ENCODE data around the gene RBKS.

RBKS gene

GRCh38 chr2:27805180-27805579 is 85.0 kb downstream of the RBKS start:
- H3K27ac ChIP-seq (ENCODE audit: low read length) = no peak overlapping the region
- no peaks in the 10 kb centered on the region for H3K9me3 ChIP-seq (ENCODE audit: control insufficient read depth, low read depth, low read length)
- no peaks in the 10 kb centered on the region for H3K4me1 ChIP-seq (ENCODE audit: control insufficient read depth, low read depth, low read length)
- H3K9ac ChIP-seq (ENCODE audit: low read length) = no peak overlapping the region
- H3K4me3 ChIP-seq (ENCODE audit: low read length) = no peak overlapping the region
- H3K36me3 ChIP-seq (ENCODE audit: control insufficient read depth, low read depth, low read length) = no peaks in the 10 kb centered on the region
- no peaks in the 10 kb centered on the region for H3K27me3 ChIP-seq (ENCODE audit: control insufficient read depth, insufficient read depth, low read length)

DNA sequence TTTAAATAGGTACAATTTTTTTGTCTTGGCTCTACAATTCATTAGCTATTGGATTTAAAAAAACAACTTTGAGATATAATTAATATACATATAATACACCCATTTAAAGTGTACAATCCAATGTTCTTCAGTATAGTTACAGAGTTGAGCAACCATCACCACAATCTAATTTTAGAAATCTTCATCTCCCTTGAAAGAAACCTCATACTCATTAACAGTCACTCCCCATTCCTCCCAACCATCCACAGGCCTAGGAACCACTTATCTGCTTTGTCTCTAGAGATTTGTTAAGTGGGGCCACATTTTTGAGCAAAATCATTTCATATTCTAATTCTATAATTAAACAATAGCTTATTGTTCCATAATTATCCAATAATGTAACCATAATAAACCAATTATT is 86.0 kb downstream of the RBKS start:
- Histone ChIP-seq H3K27me3 (ENCODE audit: control insufficient read depth, insufficient read depth, low read length) (no peaks in the 10 kb centered on the region), H3K27ac (ENCODE audit: low read length) (no peak overlapping the region), H3K4me1 (ENCODE audit: control insufficient read depth, low read depth, low read length) (no peaks in the 10 kb centered on the region), H3K36me3 (ENCODE audit: control insufficient read depth, low read depth, low read length) (no peaks in the 10 kb centered on the region), H3K9me3 (ENCODE audit: control insufficient read depth, low read depth, low read length) (no peaks in the 10 kb centered on the region), H3K4me3 (ENCODE audit: low read length) (no peak overlapping the region), H3K9ac (ENCODE audit: low read length) (no peak overlapping the region)

DNA sequence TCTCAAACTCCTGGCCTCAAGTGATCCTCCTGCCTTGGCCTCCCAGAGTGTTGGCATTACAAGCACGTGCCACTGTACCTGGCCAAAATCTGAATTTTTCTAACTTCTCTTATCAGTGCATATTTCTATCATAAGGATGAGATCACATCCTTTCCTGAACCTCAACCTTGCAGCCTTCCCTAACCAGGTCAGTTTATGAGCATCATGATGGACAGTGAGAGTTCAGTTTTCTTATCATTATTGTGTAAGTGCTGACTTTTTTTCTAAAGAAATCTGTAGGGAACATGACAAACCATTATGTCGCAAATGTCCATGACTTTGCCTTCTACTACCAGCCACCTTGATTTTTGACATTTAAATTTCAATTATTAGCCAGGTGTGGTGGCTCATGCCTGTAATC is 87.1 kb downstream of the RBKS start:
- H3K27ac ChIP-seq (ENCODE audit: low read length) = no peak overlapping the region
- H3K36me3 ChIP-seq (ENCODE audit: control insufficient read depth, low read depth, low read length) = no peaks in the 10 kb centered on the region
- no peak overlapping the region for H3K9ac ChIP-seq (ENCODE audit: low read length)
- H3K4me1 ChIP-seq (ENCODE audit: control insufficient read depth, low read depth, low read length) = no peaks in the 10 kb centered on the region
- no peak overlapping the region for H3K4me3 ChIP-seq (ENCODE audit: low read length)
- no peaks in the 10 kb centered on the region for H3K27me3 ChIP-seq (ENCODE audit: control insufficient read depth, insufficient read depth, low read length)
- no peaks in the 10 kb centered on the region for H3K9me3 ChIP-seq (ENCODE audit: control insufficient read depth, low read depth, low read length)

- no peaks in the 10 kb centered on the region for H3K36me3 ChIP-seq (ENCODE audit: control insufficient read depth, low read depth, low read length)
- no peak overlapping the region for H3K4me3 ChIP-seq (ENCODE audit: low read length)
- H3K27ac ChIP-seq (ENCODE audit: low read length) = no peak overlapping the region
- H3K27me3 ChIP-seq (ENCODE audit: control insufficient read depth, insufficient read depth, low read length) = no peaks in the 10 kb centered on the region
- no peaks in the 10 kb centered on the region for H3K9me3 ChIP-seq (ENCODE audit: control insufficient read depth, low read depth, low read length)
- H3K9ac ChIP-seq (ENCODE audit: low read length) = no peak overlapping the region
- no peaks in the 10 kb centered on the region for H3K4me1 ChIP-seq (ENCODE audit: control insufficient read depth, low read depth, low read length)
Observed at GRCh38 chr2:27802547-27802946, 87.6 kb downstream of the RBKS start.

GRCh38 chr2:27800856-27801255 is 89.3 kb downstream of the RBKS start:
- Histone ChIP-seq H3K4me1 (ENCODE audit: control insufficient read depth, low read depth, low read length) (no peaks in the 10 kb centered on the region), H3K9me3 (ENCODE audit: control insufficient read depth, low read depth, low read length) (no peaks in the 10 kb centered on the region), H3K27ac (ENCODE audit: low read length) (no peak overlapping the region), H3K27me3 (ENCODE audit: control insufficient read depth, insufficient read depth, low read length) (no peaks in the 10 kb centered on the region), H3K36me3 (ENCODE audit: control insufficient read depth, low read depth, low read length) (no peaks in the 10 kb centered on the region), H3K9ac (ENCODE audit: low read length) (no peak overlapping the region), H3K4me3 (ENCODE audit: low read length) (no peak overlapping the region)

DNA sequence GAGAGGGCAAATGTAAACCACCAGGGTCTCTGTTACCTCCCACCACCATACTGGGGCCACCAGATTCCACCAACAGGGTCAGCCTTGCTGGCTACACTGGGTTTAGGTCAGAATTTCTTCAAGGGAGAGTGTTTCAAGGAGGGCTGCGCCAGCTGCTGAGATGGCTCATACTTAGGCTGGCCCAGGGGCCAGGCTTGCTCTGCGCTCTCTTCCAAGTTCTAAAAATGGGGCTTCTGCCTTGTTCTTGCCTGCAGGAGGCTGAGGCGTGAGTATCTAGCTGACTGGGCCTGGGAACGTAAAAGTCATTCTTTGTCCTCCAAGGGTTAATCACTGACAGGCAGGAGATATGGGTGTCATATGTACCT is 90.6 kb downstream of the RBKS start:
- Histone ChIP-seq H3K36me3 (ENCODE audit: control insufficient read depth, low read depth, low read length) (no peaks in the 10 kb centered on the region), H3K9me3 (ENCODE audit: control insufficient read depth, low read depth, low read length) (no peaks in the 10 kb centered on the region), H3K4me3 (ENCODE audit: low read length) (no peak overlapping the region), H3K27me3 (ENCODE audit: control insufficient read depth, insufficient read depth, low read length) (no peaks in the 10 kb centered on the region), H3K4me1 (ENCODE audit: control insufficient read depth, low read depth, low read length) (no peaks in the 10 kb centered on the region), H3K27ac (ENCODE audit: low read length) (no peak overlapping the region), H3K9ac (ENCODE audit: low read length) (no peak overlapping the region)

DNA sequence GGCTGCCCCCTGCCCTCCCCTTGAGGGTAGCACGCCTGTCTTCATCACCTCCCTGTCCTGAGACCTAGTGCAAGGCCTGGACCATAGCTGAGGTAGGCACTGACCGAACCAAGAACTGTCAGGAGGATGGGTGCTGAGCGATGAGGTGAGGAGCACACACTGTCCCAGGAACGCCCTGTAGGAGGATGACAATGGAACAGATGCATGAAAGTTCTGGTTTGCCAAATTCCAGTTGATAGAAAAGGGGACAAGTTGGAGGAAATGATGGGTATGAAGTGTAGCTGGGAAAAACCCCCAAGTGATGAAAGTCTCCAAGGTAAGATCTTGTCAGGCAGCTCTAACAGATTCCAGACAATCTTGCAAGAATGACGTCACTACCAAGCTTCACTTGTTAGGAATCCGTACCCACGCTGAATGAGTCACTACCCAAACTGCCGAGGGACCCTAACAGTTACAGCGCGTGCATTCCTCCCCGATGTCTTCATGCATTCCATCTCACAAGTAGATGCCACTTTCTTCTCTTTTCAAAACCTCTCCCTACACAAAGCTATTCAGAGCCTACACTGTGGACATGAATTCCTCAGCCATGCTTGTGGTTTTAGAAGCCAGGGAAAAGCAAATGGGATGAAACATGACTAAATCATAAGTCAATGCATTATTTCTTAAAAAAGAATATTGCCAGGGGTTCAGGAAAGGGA is 91.1 kb downstream of the RBKS start:
- no peak overlapping the region for H3K27ac ChIP-seq (ENCODE audit: low read length)

DNA sequence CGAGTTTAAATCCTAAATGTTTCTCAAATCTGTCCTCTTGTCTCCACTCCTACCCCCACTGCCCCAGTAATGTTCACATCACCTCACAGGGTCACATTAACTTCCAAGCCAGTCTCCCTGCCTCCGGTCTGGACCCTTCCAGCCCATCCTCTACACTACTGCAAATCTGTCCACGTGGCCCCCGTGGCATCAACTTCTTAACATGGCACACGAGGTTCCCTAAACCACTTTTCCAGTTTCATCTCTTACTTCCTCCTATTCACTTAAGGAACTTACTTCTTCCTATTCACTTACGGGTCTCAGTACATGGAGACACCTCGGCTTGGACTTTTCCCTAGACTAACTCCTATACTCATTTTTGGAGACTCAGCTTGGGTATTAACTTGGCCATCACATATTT is 91.7 kb downstream of the RBKS start:
- Histone ChIP-seq H3K27ac (ENCODE audit: low read length) (no peak overlapping the region), H3K4me1 (ENCODE audit: control insufficient read depth, low read depth, low read length) (no peaks in the 10 kb centered on the region), H3K4me3 (ENCODE audit: low read length) (no peak overlapping the region), H3K9ac (ENCODE audit: low read length) (no peak overlapping the region), H3K9me3 (ENCODE audit: control insufficient read depth, low read depth, low read length) (no peaks in the 10 kb centered on the region), H3K36me3 (ENCODE audit: control insufficient read depth, low read depth, low read length) (no peaks in the 10 kb centered on the region), H3K27me3 (ENCODE audit: control insufficient read depth, insufficient read depth, low read length) (no peaks in the 10 kb centered on the region)

More for the DNA sequence above, 91.1 kb downstream of the RBKS start:
- H3K9ac ChIP-seq (ENCODE audit: low read length) = no peak overlapping the region
- no peaks in the 10 kb centered on the region for H3K27me3 ChIP-seq (ENCODE audit: control insufficient read depth, insufficient read depth, low read length)
- H3K9me3 ChIP-seq (ENCODE audit: control insufficient read depth, low read depth, low read length) = no peaks in the 10 kb centered on the region
- H3K36me3 ChIP-seq (ENCODE audit: control insufficient read depth, low read depth, low read length) = no peaks in the 10 kb centered on the region
- no peak overlapping the region for H3K4me3 ChIP-seq (ENCODE audit: low read length)
- no peaks in the 10 kb centered on the region for H3K4me1 ChIP-seq (ENCODE audit: control insufficient read depth, low read depth, low read length)

GRCh38 chr2:27797841-27798240 is 92.3 kb downstream of the RBKS start:
- Histone ChIP-seq H3K27me3 (ENCODE audit: control insufficient read depth, insufficient read depth, low read length) (no peaks in the 10 kb centered on the region), H3K4me1 (ENCODE audit: control insufficient read depth, low read depth, low read length) (no peaks in the 10 kb centered on the region), H3K27ac (ENCODE audit: low read length) (no peak overlapping the region), H3K36me3 (ENCODE audit: control insufficient read depth, low read depth, low read length) (no peaks in the 10 kb centered on the region), H3K9ac (ENCODE audit: low read length) (no peak overlapping the region), H3K4me3 (ENCODE audit: low read length) (no peak overlapping the region), H3K9me3 (ENCODE audit: control insufficient read depth, low read depth, low read length) (no peaks in the 10 kb centered on the region)

- Histone ChIP-seq H3K9me3 (ENCODE audit: control insufficient read depth, low read depth, low read length) (no peaks in the 10 kb centered on the region), H3K27ac (ENCODE audit: low read length) (no peak overlapping the region), H3K4me1 (ENCODE audit: control insufficient read depth, low read depth, low read length) (no peaks in the 10 kb centered on the region), H3K4me3 (ENCODE audit: low read length) (no peak overlapping the region), H3K36me3 (ENCODE audit: control insufficient read depth, low read depth, low read length) (no peaks in the 10 kb centered on the region), H3K9ac (ENCODE audit: low read length) (no peak overlapping the region), H3K27me3 (ENCODE audit: control insufficient read depth, insufficient read depth, low read length) (no peaks in the 10 kb centered on the region)
Observed at GRCh38 chr2:27796791-27797765, 93.1 kb downstream of the RBKS start.

DNA sequence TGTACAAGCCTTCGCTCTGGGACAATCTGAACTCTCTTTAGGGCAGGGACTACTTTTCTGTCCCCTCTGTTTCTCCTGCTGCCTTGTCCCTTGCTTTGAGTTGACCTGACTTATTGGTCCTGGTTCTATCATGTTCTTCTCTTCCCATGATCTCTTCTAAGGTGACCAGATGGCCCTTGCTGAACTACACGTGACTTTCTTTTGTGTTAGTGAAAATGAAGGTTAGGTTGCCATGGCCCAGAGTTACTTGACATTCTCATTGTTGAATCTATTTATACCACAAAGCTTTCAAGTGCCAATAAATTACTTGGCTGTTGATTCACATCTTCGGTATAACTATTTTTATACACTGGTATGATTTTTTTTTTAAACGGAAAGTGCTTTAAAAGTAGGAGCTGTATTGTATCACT is 94.3 kb downstream of the RBKS start:
- Histone ChIP-seq H3K36me3 (ENCODE audit: control insufficient read depth, low read depth, low read length) (no peaks in the 10 kb centered on the region), H3K27ac (ENCODE audit: low read length) (no peak overlapping the region), H3K9ac (ENCODE audit: low read length) (no peak overlapping the region), H3K9me3 (ENCODE audit: control insufficient read depth, low read depth, low read length) (no peaks in the 10 kb centered on the region), H3K27me3 (ENCODE audit: control insufficient read depth, insufficient read depth, low read length) (no peaks in the 10 kb centered on the region), H3K4me3 (ENCODE audit: low read length) (no peak overlapping the region), H3K4me1 (ENCODE audit: control insufficient read depth, low read depth, low read length) (no peaks in the 10 kb centered on the region)

Measured in iPS-18a (cell line).